HepG2 (cell line): ENCODE measurements around the gene TICAM2. TPM values are rescaled to one million over a fixed set of nuclear protein-coding genes. Genes with fewer than 3 reads are reported as not detected.

Experiments used
- E2F5 ChIP-seq: sonication (generic); formaldehyde crosslinking; conservative IDR thresholded peaks from 2 replicates; pipeline ENCODE4 v1.4.0; 2020; ENCODE audit warnings: missing genetic modification reagents
- GATAD2A ChIP-seq: IDR thresholded peaks from 2 replicates; pipeline ENCODE4 v1.6.1; 2016
- GMEB2 ChIP-seq: IDR thresholded peaks from 2 replicates; pipeline ENCODE4 v1.6.1; 2016; ENCODE audit warnings: missing biosample characterization, missing genetic modification reagents, low read depth
- GRHL1 ChIP-seq: sonication (generic); formaldehyde crosslinking; conservative IDR thresholded peaks from 2 replicates; pipeline ENCODE4 v1.8.0; 2022; ENCODE audit warnings: missing genetic modification reagents
- HOXD1 ChIP-seq: sonication (generic); formaldehyde crosslinking; IDR thresholded peaks from 2 replicates; pipeline ENCODE4 v1.5.0; 2020; ENCODE audit warnings: missing genetic modification reagents
- MZF1 ChIP-seq: sonication (generic); formaldehyde crosslinking; IDR thresholded peaks from 2 replicates; pipeline ENCODE4 v1.8.1; 2023; ENCODE audit warnings: mild to moderate bottlenecking, missing genetic modification reagents, borderline replicate concordance
- PHF8 ChIP-seq: sonication (generic); formaldehyde crosslinking; IDR thresholded peaks from 2 replicates; pipeline ENCODE4 v1.5.0; 2020; ENCODE audit warnings: missing genetic modification reagents
- SNAPC2 ChIP-seq: sonication (generic); formaldehyde crosslinking; IDR thresholded peaks from 2 replicates; pipeline ENCODE4 v1.8.1; 2022; ENCODE audit warnings: mild to moderate bottlenecking, missing genetic modification reagents
- TFAP4 ChIP-seq: sonication (generic); IDR thresholded peaks from 2 replicates; pipeline ENCODE4 v1.6.1; 2016; ENCODE audit warnings: low read depth, borderline replicate concordance
- TFDP1 ChIP-seq: IDR thresholded peaks from 2 replicates; pipeline ENCODE4 v1.6.1; 2016; ENCODE audit warnings: missing compliant biosample characterization, missing genetic modification reagents, borderline replicate concordance
- TSC22D2 ChIP-seq: sonication (generic); formaldehyde crosslinking; IDR thresholded peaks from 2 replicates; pipeline ENCODE4 v1.5.1; 2020; ENCODE audit warnings: missing genetic modification reagents, mild to moderate bottlenecking, borderline replicate concordance
- ZNF276 ChIP-seq: sonication (generic); formaldehyde crosslinking; IDR thresholded peaks from 2 replicates; pipeline ENCODE4 v1.4.0; 2020; ENCODE audit warnings: mild to moderate bottlenecking, low read depth, missing genetic modification reagents
- ZNF512B ChIP-seq: sonication (generic); formaldehyde crosslinking; IDR thresholded peaks from 2 replicates; pipeline ENCODE4 v1.5.1; 2020; ENCODE audit warnings: missing genetic modification reagents, mild to moderate bottlenecking, borderline replicate concordance
- ZNF605 ChIP-seq: sonication (generic); formaldehyde crosslinking; IDR thresholded peaks from 2 replicates; pipeline ENCODE4 v1.8.0; 2022; ENCODE audit warnings: mild to moderate bottlenecking, missing genetic modification reagents
- ZNF784 ChIP-seq: sonication (generic); formaldehyde crosslinking; IDR thresholded peaks from 2 replicates; pipeline ENCODE4 v1.5.1; 2020; ENCODE audit warnings: missing genetic modification reagents, mild to moderate bottlenecking, borderline replicate concordance
- polyA plus RNA-seq, 8 experiments: library from polyadenylated mRNA; depleted of rRNA in 3 of 8; stranded (reverse) in 7 of 8; unstranded in 1 of 8; fragments of >200 nt; fragmentation: Illumina TruSeq in 4 of 8; extraction: Trizol in 4 of 8; gene quantifications; 2 replicates each; pipeline versions ENCODE4 v1.2.1 to v1.2.3, GENCODE V29; 2011 to 2016; ENCODE audit warnings: low read depth in 4 of 8, missing spikeins in 1 of 8, mixed read lengths in 1 of 8; ENCODE audit not compliant: insufficient read depth in 1 of 8
- total RNA-seq, 5 experiments: library from RNA; depleted of rRNA; stranded (reverse); fragments of >200 nt; fragmentation: Illumina TruSeq; extraction: Trizol; gene quantifications; 2 replicates each; pipeline ENCODE4 v1.2.3, GENCODE V29; 2016; ENCODE audit warnings: low read depth in 1 of 5

Gene TICAM2
- total and polyA plus RNA-seq, 2 of the 13 experiments (the other 11 are each of a cell fraction or from before 2014, with no cell fraction given) = 0.04 TPM; not detected in 1

- TF ChIP-seq E2F5 (CRISPR knock-in tag) = no peak
- peak; percentile 24; the same call in 1 of the 2 replicates for TF ChIP-seq TFAP4
- TF ChIP-seq ZNF605 (CRISPR knock-in tag) = peak; percentile 83
- TF ChIP-seq SNAPC2 = peak; percentile 60; the same call in 1 of the 2 replicates
- peak; percentile 98 for TF ChIP-seq PHF8 (CRISPR knock-in tag)
- TF ChIP-seq GMEB2 (CRISPR knock-in tag) = peak; percentile 47; the same call in 1 of the 2 replicates
- TF ChIP-seq ZNF784 (CRISPR knock-in tag) = peak; percentile 90
- no peak; the same call in 1 of the 2 replicates for TF ChIP-seq TSC22D2
- TF ChIP-seq HOXD1 = no peak
- TF ChIP-seq GATAD2A (CRISPR knock-in tag) = peak; percentile 62; the same call in 1 of the 2 replicates
- TF ChIP-seq ZNF512B (CRISPR knock-in tag) = no peak
- peak; percentile 46; the same call in 1 of the 2 replicates for TF ChIP-seq ZNF276
- TF ChIP-seq GRHL1 (CRISPR knock-in tag) = no peak
- no peak for TF ChIP-seq MZF1 (CRISPR knock-in tag)
- peak; percentile 57; the same call in 1 of the 2 replicates for TF ChIP-seq TFDP1
Measured at GRCh38 chr5:115625579-115626444, 23.5 kb upstream of the TICAM2 start, which contains the start of gene TMED7 (continued).
